ENCODE measurements around the gene FNDC8. TPM values are rescaled to one million over a fixed set of nuclear protein-coding genes. Genes with fewer than 3 reads are reported as not detected.
A peak's percentile ranks its signal among the peaks of the same experiment; 100 is the strongest.

FNDC8 gene
- total and polyA plus RNA-seq, 2 donors (not counting 1 experiment from before 2014, with no cell fraction given) = not detected

GRCh38 chr17:35076874-35077273 is 44.5 kb upstream of the FNDC8 start:
- WGBS (ENCODE audit: insufficient coverage) = no CpG with 5 or more reads among the region's 1 CpG
- Histone ChIP-seq H3K27ac (ENCODE audit: low read length in 2 of 2) (no peak overlapping the region), H3K79me2 (ENCODE audit: control insufficient read depth, insufficient read depth, low read length) (peaks cover 65% of the 10 kb centered on the region), H3K27me3 (replicated peaks in 1 of 4; ENCODE audit: control extremely low read depth in 1 of 4, control insufficient read depth in 3 of 4, insufficient read depth in 4 of 4, low read length in 3 of 4) (no peaks in the 10 kb centered on the region), H2AFZ (ENCODE audit: insufficient read depth, low read depth, low read length, poor library complexity, severe bottlenecking) (no peak overlapping the region), H3K36me3 (replicated peaks in 1 of 2; ENCODE audit: control extremely low read depth in 1 of 2, control insufficient read depth in 1 of 2, extremely low read depth in 1 of 2, insufficient read depth in 2 of 2, low read length in 1 of 2) (no peaks in the 10 kb centered on the region), H3K9ac (ENCODE audit: low read length) (no peak overlapping the region), H4K20me1 (ENCODE audit: control insufficient read depth, insufficient read depth, low read length, poor library complexity, severe bottlenecking) (peaks cover 8% of the 10 kb centered on the region), H3K4me1 (ENCODE audit: control insufficient read depth in 2 of 2, insufficient read depth in 2 of 2, low read length in 2 of 2) (peaks cover 0 to 5% of the 10 kb centered on the region in 2 donors), H3K4me3 (ENCODE audit: control extremely low read depth in 1 of 5, extremely low read depth in 1 of 5, insufficient read depth in 1 of 5, low read depth in 2 of 5, low read length in 4 of 5) (no peak overlapping the region), H3K9me3 (ENCODE audit: control extremely low read depth in 1 of 3, control insufficient read depth in 2 of 3, insufficient read depth in 1 of 3, low read length in 2 of 3) (no peaks in the 10 kb centered on the region), H3K4me2 (replicated peaks; ENCODE audit: low read depth, low read length, poor library complexity, severe bottlenecking) (no peak overlapping the region)
- Mint-ChIP-seq H3K27me3 (no peaks in the 10 kb centered on the region), H3K4me1 (peaks cover 46% of the 10 kb centered on the region), H3K27ac (no peak overlapping the region), H3K4me3 (no peak overlapping the region), H3K9me3 (ENCODE audit: insufficient read depth) (no peaks in the 10 kb centered on the region)
- TF ChIP-seq EZH2 (IDR thresholded peaks at IDR 0.05; ENCODE audit: borderline replicate concordance, insufficient read depth, low read depth, low read length, poor library complexity, severe bottlenecking) = no peak
- no peak for TF ChIP-seq CTCF (IDR thresholded peaks at IDR 0.05)
- ChIA-PET CTCF (no interaction called here), POLR2A (no interaction called here)
- intact Hi-C loops (cut with micrococcal nuclease) = no loop called here
- DNase-seq (no peak), ATAC-seq (ENCODE audit: low read depth) (no peak)

GRCh38 chr17:35079547-35080423 is 41.6 kb upstream of the FNDC8 start:
- Histone ChIP-seq H4K20me1 (ENCODE audit: control insufficient read depth, insufficient read depth, low read length, poor library complexity, severe bottlenecking) (peaks cover 8% of the 10 kb centered on the region), H3K9me3 (ENCODE audit: control extremely low read depth in 1 of 3, control insufficient read depth in 2 of 3, insufficient read depth in 1 of 3, low read length in 2 of 3) (no peaks in the 10 kb centered on the region), H3K36me3 (replicated peaks in 1 of 2; ENCODE audit: control extremely low read depth in 1 of 2, control insufficient read depth in 1 of 2, extremely low read depth in 1 of 2, insufficient read depth in 2 of 2, low read length in 1 of 2) (no peaks in the 10 kb centered on the region), H3K4me3 (ENCODE audit: control extremely low read depth in 1 of 5, extremely low read depth in 1 of 5, insufficient read depth in 1 of 5, low read depth in 2 of 5, low read length in 4 of 5) (no peak overlapping the region), H3K4me2 (replicated peaks; ENCODE audit: low read depth, low read length, poor library complexity, severe bottlenecking) (no peak overlapping the region), H3K9ac (ENCODE audit: low read length) (no peak overlapping the region), H3K79me2 (ENCODE audit: control insufficient read depth, insufficient read depth, low read length) (peaks cover 84% of the 10 kb centered on the region), H2AFZ (ENCODE audit: insufficient read depth, low read depth, low read length, poor library complexity, severe bottlenecking) (no peak overlapping the region), H3K27me3 (replicated peaks in 1 of 4; ENCODE audit: control extremely low read depth in 1 of 4, control insufficient read depth in 3 of 4, insufficient read depth in 4 of 4, low read length in 3 of 4) (no peaks in the 10 kb centered on the region), H3K27ac (ENCODE audit: low read length in 2 of 2) (no peak overlapping the region), H3K4me1 (ENCODE audit: control insufficient read depth in 2 of 2, insufficient read depth in 2 of 2, low read length in 2 of 2) (peaks cover 9 to 17% of the 10 kb centered on the region in 2 donors)
- DNase-seq = no peak
- Mint-ChIP-seq H3K27me3 (no peaks in the 10 kb centered on the region), H3K4me1 (peaks cover 41% of the 10 kb centered on the region), H3K27ac (peak overlapping the region; percentile 8), H3K4me3 (no peak overlapping the region), H3K9me3 (ENCODE audit: insufficient read depth) (no peaks in the 10 kb centered on the region)
- no peak for ATAC-seq (ENCODE audit: low read depth)
- intact Hi-C loops (cut with micrococcal nuclease) = no loop called here
- ChIA-PET POLR2A (no interaction called here), CTCF (interaction anchor here (0.8 to 1.7 kb wide), 5 partner anchors 16 to 83 kb away, joined by 3 to 4 read pairs (median 3); partner anchors contain the start of gene RFFL)
- WGBS (ENCODE audit: insufficient coverage) = no CpG with 5 or more reads among the region's 1 CpG
- TF ChIP-seq EZH2 (IDR thresholded peaks at IDR 0.05; ENCODE audit: borderline replicate concordance, insufficient read depth, low read depth, low read length, poor library complexity, severe bottlenecking) = no peak
- TF ChIP-seq CTCF (IDR thresholded peaks at IDR 0.05) = no peak
